ENCODE results near the gene NPAS3. TPM values are rescaled to one million over a fixed set of nuclear protein-coding genes. Genes with fewer than 3 reads are reported as not detected.

NPAS3 gene
- total RNA-seq, 6 donors from 2014 or later, result 0.30 to 0.77 (median 0.59) TPM; not detected in 2

GRCh38 chr14:33490555-33490954 is 551.9 kb downstream of the NPAS3 start:
- DNase-seq (no peak), ATAC-seq (ENCODE audit: low FRiP score in 2 of 2) (no peak)
- TF ChIP-seq POLR2AphosphoS5 (IDR thresholded peaks at IDR 0.05) (no peak), CTCF (IDR thresholded peaks at IDR 0.05) (no peak), EP300 (IDR thresholded peaks at IDR 0.05) (no peak), POLR2A (IDR thresholded peaks at IDR 0.05) (no peak)
- H3K9me3 ChIP-seq, result peaks cover 0 to 8% (median 2%) of the 10 kb centered on the region in 4 donors
- H3K27ac ChIP-seq, result no peak overlapping the region
- no peaks in the 10 kb centered on the region for H3K36me3 ChIP-seq
- H3K27me3 ChIP-seq, result no peaks in the 10 kb centered on the region
- no peaks in the 10 kb centered on the region for H3K4me1 ChIP-seq
- 78 to 80% methylated on average over 4 of the region's 4 CpGs for WGBS, 2 donors
- no peak overlapping the region for H3K4me3 ChIP-seq

GRCh38 chr14:33491112-33491511 is 552.4 kb downstream of the NPAS3 start:
- no peak for ATAC-seq (ENCODE audit: low FRiP score in 2 of 2)
- 93 to 94% methylated on average over 4 of the region's 4 CpGs for WGBS, 2 donors
- H3K27me3 ChIP-seq, result no peaks in the 10 kb centered on the region

GRCh38 chr14:33492491-33492890 is 553.8 kb downstream of the NPAS3 start:
- H3K27ac ChIP-seq, result no peak overlapping the region
- ATAC-seq (ENCODE audit: low FRiP score in 2 of 2) (no peak), DNase-seq (no peak)
- H3K4me1 ChIP-seq, result no peaks in the 10 kb centered on the region
- H3K36me3 ChIP-seq, result no peaks in the 10 kb centered on the region
- H3K27me3 ChIP-seq, result no peaks in the 10 kb centered on the region
- H3K9me3 ChIP-seq, result peaks cover 0 to 8% (median 2%) of the 10 kb centered on the region in 4 donors
- WGBS, 2 donors, result 73 to 80% methylated on average over 4 of the region's 4 CpGs
- TF ChIP-seq POLR2A (IDR thresholded peaks at IDR 0.05) (no peak), CTCF (IDR thresholded peaks at IDR 0.05) (no peak), EP300 (IDR thresholded peaks at IDR 0.05) (no peak), POLR2AphosphoS5 (IDR thresholded peaks at IDR 0.05) (no peak)
- no peak overlapping the region for H3K4me3 ChIP-seq

More at GRCh38 chr14:33491112-33491511, 552.4 kb downstream of the NPAS3 start:
- no peak for DNase-seq
- H3K27ac ChIP-seq, result no peak overlapping the region
- TF ChIP-seq CTCF (IDR thresholded peaks at IDR 0.05) (no peak), POLR2AphosphoS5 (IDR thresholded peaks at IDR 0.05) (no peak), EP300 (IDR thresholded peaks at IDR 0.05) (no peak), POLR2A (IDR thresholded peaks at IDR 0.05) (no peak)
- H3K4me3 ChIP-seq, result no peak overlapping the region
- H3K4me1 ChIP-seq, result no peaks in the 10 kb centered on the region
- peaks cover 0 to 8% (median 2%) of the 10 kb centered on the region in 4 donors for H3K9me3 ChIP-seq
- no peaks in the 10 kb centered on the region for H3K36me3 ChIP-seq

GRCh38 chr14:33493266-33493665 is 554.6 kb downstream of the NPAS3 start:
- no peaks in the 10 kb centered on the region for H3K4me1 ChIP-seq
- no peak overlapping the region for H3K27ac ChIP-seq
- no peaks in the 10 kb centered on the region for H3K36me3 ChIP-seq
- H3K27me3 ChIP-seq, result no peaks in the 10 kb centered on the region
- H3K4me3 ChIP-seq, result no peak overlapping the region
- peaks cover 0 to 8% (median 2%) of the 10 kb centered on the region in 4 donors for H3K9me3 ChIP-seq
- no peak for ATAC-seq (ENCODE audit: low FRiP score in 2 of 2)
- TF ChIP-seq POLR2AphosphoS5 (IDR thresholded peaks at IDR 0.05), result no peak
- no peak for TF ChIP-seq POLR2A (IDR thresholded peaks at IDR 0.05)
- no peak for TF ChIP-seq EP300 (IDR thresholded peaks at IDR 0.05)
- TF ChIP-seq CTCF (IDR thresholded peaks at IDR 0.05), result no peak
- no peak for DNase-seq
- 66 to 73% methylated on average over 6 of the region's 6 CpGs for WGBS, 2 donors

- Histone ChIP-seq H3K4me3 (no peak overlapping the region), H3K27me3 (no peaks in the 10 kb centered on the region), H3K4me1 (no peaks in the 10 kb centered on the region), H3K36me3 (no peaks in the 10 kb centered on the region), H3K27ac (no peak overlapping the region), H3K9me3 (peaks cover 0 to 8% (median 2%) of the 10 kb centered on the region in 4 donors)
- ATAC-seq (ENCODE audit: low FRiP score in 2 of 2) (no peak), DNase-seq (no peak)
- TF ChIP-seq CTCF (IDR thresholded peaks at IDR 0.05) (no peak), EP300 (IDR thresholded peaks at IDR 0.05) (no peak), POLR2AphosphoS5 (IDR thresholded peaks at IDR 0.05) (no peak), POLR2A (IDR thresholded peaks at IDR 0.05) (no peak)
- WGBS, 2 donors, result 86 to 89% methylated on average over 5 of the region's 5 CpGs
Measured at GRCh38 chr14:33493990-33494389, 555.3 kb downstream of the NPAS3 start.
